ENCODE results near the gene RBPJL. TPM values are rescaled to one million over a fixed set of nuclear protein-coding genes. Genes with fewer than 3 reads are reported as not detected.

Gene RBPJL
- total RNA-seq, 1 experiment from 2014 or later, result not detected

Other genes with a start within 250 kb of the RBPJL start
- not detected in 2 replicates for gene KCNS1, start 205.7 kb upstream of the RBPJL start, total RNA-seq (2014; rRNA removed; shearing (Covaris generic))
- gene WFDC5, start 191.7 kb upstream of the RBPJL start, total RNA-seq (2014; rRNA removed; shearing (Covaris generic)), result not detected in 2 replicates
- not detected in 2 replicates for gene WFDC12, start 182.4 kb upstream of the RBPJL start, total RNA-seq (2014; rRNA removed; shearing (Covaris generic))
- not detected in 2 replicates for gene PI3, start 131.9 kb upstream of the RBPJL start, total RNA-seq (2014; rRNA removed; shearing (Covaris generic))
- not detected in 2 replicates for gene SEMG1, start 99.8 kb upstream of the RBPJL start, total RNA-seq (2014; rRNA removed; shearing (Covaris generic))
- gene SEMG2, start 85.5 kb upstream of the RBPJL start, total RNA-seq (2014; rRNA removed; shearing (Covaris generic)), result not detected in 2 replicates
- gene SLPI, start 52.3 kb upstream of the RBPJL start, total RNA-seq (2014; rRNA removed; shearing (Covaris generic)), result not detected in 2 replicates
- gene MATN4, start 1.5 kb downstream of the RBPJL start, total RNA-seq (2014; rRNA removed; shearing (Covaris generic)), result not detected in 2 replicates
- gene SDC4, start 41.6 kb downstream of the RBPJL start, total RNA-seq (2014; rRNA removed; shearing (Covaris generic)), result 16.4 and 24.7 TPM in 2 replicates
- 13.0 and 21.9 TPM in 2 replicates for gene SYS1, start 56.3 kb downstream of the RBPJL start, total RNA-seq (2014; rRNA removed; shearing (Covaris generic))
- not detected in 2 replicates for gene TP53TG5, start 71.5 kb downstream of the RBPJL start, total RNA-seq (2014; rRNA removed; shearing (Covaris generic))
- 0.86 and 5.7 TPM in 2 replicates for gene DBNDD2, start 101.4 kb downstream of the RBPJL start, total RNA-seq (2014; rRNA removed; shearing (Covaris generic))
- 25.2 and 31.0 TPM in 2 replicates for gene PIGT, start 109.3 kb downstream of the RBPJL start, total RNA-seq (2014; rRNA removed; shearing (Covaris generic))
- not detected in 2 replicates for gene WFDC2, start 162.9 kb downstream of the RBPJL start, total RNA-seq (2014; rRNA removed; shearing (Covaris generic))
- not detected in 2 replicates for gene SPINT3, start 208.8 kb downstream of the RBPJL start, total RNA-seq (2014; rRNA removed; shearing (Covaris generic))
- gene WFDC6, start 232.6 kb downstream of the RBPJL start, total RNA-seq (2014; rRNA removed; shearing (Covaris generic)), result not detected in 2 replicates
- not detected in 2 replicates for gene EPPIN, start 240.6 kb downstream of the RBPJL start, total RNA-seq (2014; rRNA removed; shearing (Covaris generic))

Data from G401 (cell line).